ENCODE results near the gene NEUROD2. TPM values are rescaled to one million over a fixed set of nuclear protein-coding genes. Genes with fewer than 3 reads are reported as not detected.

The NEUROD2 gene
- total and polyA plus RNA-seq, 2 of the 13 experiments (the other 11 are each of a cell fraction or from before 2014, with no cell fraction given), result not detected

DNA sequence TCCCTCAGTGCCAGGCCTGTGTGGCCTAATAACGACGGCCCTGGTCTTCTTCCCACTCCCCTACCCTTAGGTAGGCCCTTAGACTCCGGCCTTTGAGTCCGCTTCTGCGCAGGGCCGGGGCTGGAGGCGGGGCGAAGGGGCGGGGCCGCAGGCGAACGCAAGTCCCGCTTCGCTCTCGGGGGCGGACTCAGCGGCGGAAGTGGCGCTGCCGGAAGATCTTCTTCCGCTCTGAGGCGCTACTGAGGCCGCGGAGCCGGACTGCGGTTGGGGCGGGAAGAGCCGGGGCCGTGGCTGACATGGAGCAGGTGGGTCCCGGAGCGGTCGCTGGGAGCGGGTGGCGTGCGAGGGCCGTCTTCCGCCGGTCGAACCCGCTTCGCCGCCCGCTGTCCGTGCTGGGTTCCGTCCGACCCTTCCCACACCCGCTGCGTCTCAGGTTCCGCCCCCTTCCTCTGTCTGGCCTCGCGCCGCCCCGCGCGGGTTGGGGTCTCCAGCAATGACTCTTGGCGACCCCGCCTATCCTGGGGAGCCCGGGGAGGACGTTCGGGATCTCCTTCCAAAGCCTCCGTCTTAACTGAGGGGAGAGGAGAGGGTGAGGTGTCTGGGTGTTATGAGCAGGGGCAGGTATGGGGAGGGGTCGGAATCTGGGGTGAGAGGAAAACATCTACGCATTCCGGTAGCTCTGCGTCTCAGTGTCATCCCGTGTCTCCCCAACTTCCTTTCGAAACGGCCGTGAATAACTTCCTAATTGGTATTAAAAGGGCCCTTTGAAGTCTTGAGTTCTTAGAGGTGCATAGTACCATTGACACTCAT is 29.4 kb upstream of the NEUROD2 start, which contains the start of gene STARD3 (continued):
- 0 out of 2 replicates have a peak, but pooled peaks have one; percentile 62 for TF ChIP-seq ZNF264 (CRISPR knock-in tag; IDR thresholded peaks at IDR 0.05)
- TF ChIP-seq, protein P1, sequence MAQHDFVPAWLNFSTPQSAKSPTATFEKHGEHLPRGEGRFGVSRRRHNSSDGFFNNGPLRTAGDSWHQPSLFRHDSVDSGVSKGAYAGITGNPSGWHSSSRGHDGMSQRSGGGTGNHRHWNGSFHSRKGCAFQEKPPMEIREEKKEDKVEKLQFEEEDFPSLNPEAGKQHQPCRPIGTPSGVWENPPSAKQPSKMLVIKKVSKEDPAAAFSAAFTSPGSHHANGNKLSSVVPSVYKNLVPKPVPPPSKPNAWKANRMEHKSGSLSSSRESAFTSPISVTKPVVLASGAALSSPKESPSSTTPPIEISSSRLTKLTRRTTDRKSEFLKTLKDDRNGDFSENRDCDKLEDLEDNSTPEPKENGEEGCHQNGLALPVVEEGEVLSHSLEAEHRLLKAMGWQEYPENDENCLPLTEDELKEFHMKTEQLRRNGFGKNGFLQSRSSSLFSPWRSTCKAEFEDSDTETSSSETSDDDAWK (CRISPR knock-in tag; IDR thresholded peaks at IDR 0.05), result no peak
- peak; percentile 65; the same call in 1 of the 2 replicates for TF ChIP-seq ZNF329 (CRISPR knock-in tag; IDR thresholded peaks at IDR 0.05; ENCODE audit: low read depth)
- TF ChIP-seq, protein P2, sequence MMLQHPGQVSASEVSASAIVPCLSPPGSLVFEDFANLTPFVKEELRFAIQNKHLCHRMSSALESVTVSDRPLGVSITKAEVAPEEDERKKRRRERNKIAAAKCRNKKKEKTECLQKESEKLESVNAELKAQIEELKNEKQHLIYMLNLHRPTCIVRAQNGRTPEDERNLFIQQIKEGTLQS (CRISPR knock-in tag; IDR thresholded peaks at IDR 0.05), result no peak
- peak; percentile 91 for TF ChIP-seq NR2C2 (CRISPR knock-in tag; IDR thresholded peaks at IDR 0.05; ENCODE audit: borderline replicate concordance)
- no peak for TF ChIP-seq ZNF615 (CRISPR knock-in tag; IDR thresholded peaks at IDR 0.05; ENCODE audit: borderline replicate concordance)
- TF ChIP-seq, protein P3, sequence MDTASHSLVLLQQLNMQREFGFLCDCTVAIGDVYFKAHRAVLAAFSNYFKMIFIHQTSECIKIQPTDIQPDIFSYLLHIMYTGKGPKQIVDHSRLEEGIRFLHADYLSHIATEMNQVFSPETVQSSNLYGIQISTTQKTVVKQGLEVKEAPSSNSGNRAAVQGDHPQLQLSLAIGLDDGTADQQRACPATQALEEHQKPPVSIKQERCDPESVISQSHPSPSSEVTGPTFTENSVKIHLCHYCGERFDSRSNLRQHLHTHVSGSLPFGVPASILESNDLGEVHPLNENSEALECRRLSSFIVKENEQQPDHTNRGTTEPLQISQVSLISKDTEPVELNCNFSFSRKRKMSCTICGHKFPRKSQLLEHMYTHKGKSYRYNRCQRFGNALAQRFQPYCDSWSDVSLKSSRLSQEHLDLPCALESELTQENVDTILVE (CRISPR knock-in tag; IDR thresholded peaks at IDR 0.05), result no peak
- TF ChIP-seq, protein P4, sequence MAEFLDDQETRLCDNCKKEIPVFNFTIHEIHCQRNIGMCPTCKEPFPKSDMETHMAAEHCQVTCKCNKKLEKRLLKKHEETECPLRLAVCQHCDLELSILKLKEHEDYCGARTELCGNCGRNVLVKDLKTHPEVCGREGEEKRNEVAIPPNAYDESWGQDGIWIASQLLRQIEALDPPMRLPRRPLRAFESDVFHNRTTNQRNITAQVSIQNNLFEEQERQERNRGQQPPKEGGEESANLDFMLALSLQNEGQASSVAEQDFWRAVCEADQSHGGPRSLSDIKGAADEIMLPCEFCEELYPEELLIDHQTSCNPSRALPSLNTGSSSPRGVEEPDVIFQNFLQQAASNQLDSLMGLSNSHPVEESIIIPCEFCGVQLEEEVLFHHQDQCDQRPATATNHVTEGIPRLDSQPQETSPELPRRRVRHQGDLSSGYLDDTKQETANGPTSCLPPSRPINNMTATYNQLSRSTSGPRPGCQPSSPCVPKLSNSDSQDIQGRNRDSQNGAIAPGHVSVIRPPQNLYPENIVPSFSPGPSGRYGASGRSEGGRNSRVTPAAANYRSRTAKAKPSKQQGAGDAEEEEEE (CRISPR knock-in tag; IDR thresholded peaks at IDR 0.05; ENCODE audit: borderline replicate concordance), result 0 out of 2 replicates have a peak, but pooled peaks have one; percentile 21
- TF ChIP-seq ZNF780A (CRISPR knock-in tag; IDR thresholded peaks at IDR 0.05), result no peak
- TF ChIP-seq HNRNPUL1 (IDR thresholded peaks at IDR 0.05; ENCODE audit: low read depth, low read length), result no peak
- TF ChIP-seq, protein P5, sequence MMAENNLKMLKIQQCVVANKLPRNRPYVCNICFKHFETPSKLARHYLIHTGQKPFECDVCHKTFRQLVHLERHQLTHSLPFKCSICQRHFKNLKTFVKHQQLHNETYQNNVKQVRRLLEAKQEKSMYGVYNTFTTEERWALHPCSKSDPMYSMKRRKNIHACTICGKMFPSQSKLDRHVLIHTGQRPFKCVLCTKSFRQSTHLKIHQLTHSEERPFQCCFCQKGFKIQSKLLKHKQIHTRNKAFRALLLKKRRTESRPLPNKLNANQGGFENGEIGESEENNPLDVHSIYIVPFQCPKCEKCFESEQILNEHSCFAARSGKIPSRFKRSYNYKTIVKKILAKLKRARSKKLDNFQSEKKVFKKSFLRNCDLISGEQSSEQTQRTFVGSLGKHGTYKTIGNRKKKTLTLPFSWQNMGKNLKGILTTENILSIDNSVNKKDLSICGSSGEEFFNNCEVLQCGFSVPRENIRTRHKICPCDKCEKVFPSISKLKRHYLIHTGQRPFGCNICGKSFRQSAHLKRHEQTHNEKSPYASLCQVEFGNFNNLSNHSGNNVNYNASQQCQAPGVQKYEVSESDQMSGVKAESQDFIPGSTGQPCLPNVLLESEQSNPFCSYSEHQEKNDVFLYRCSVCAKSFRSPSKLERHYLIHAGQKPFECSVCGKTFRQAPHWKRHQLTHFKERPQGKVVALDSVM (CRISPR knock-in tag; IDR thresholded peaks at IDR 0.05), result peak; percentile 62; the same call in 1 of the 2 replicates
- TF ChIP-seq, protein P6, sequence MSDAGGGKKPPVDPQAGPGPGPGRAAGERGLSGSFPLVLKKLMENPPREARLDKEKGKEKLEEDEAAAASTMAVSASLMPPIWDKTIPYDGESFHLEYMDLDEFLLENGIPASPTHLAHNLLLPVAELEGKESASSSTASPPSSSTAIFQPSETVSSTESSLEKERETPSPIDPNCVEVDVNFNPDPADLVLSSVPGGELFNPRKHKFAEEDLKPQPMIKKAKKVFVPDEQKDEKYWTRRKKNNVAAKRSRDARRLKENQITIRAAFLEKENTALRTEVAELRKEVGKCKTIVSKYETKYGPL (CRISPR knock-in tag; IDR thresholded peaks at IDR 0.05), result 0 out of 2 replicates have a peak, but pooled peaks have one; percentile 35
- peak; percentile 46; the same call in 1 of the 2 replicates for TF ChIP-seq PPARG (CRISPR knock-in tag; conservative IDR thresholded peaks at IDR 0.05)
- 0 out of 2 replicates have a peak, but pooled peaks have one; percentile 48 for TF ChIP-seq ZNF713 (CRISPR knock-in tag; IDR thresholded peaks at IDR 0.05)
- no peak for TF ChIP-seq CENPX (CRISPR knock-in tag; IDR thresholded peaks at IDR 0.05)
- no peak for TF ChIP-seq ZFP36 (IDR thresholded peaks at IDR 0.05; ENCODE audit: borderline replicate concordance, low read depth, low read length, partially characterized antibody)
- TF ChIP-seq, protein P7, sequence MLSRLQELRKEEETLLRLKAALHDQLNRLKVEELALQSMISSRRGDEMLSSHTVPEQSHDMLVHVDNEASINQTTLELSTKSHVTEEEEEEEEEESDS (CRISPR knock-in tag; IDR thresholded peaks at IDR 0.05; ENCODE audit: borderline replicate concordance), result no peak
- TF ChIP-seq SMAD3 (CRISPR knock-in tag; IDR thresholded peaks at IDR 0.05), result peak; percentile 67

Data from HepG2 (cell line).